Endometrium (tissue), 2 donors: ENCODE data around the gene LRP2.
"Not testable (repeated sequence)": the region's sequence is repeated elsewhere in the genome, so short reads cannot be mapped to it uniquely, and the experiment has no call there.

Experiments
- FAIRE-seq: peaks from 2 replicates; lab custom pipeline; 2012; peaks lifted over from hg19 to GRCh38; lab: Jason Lieb, UNC
- donor health status: control.
- donor health status: control.

The LRP2 gene

DNA sequence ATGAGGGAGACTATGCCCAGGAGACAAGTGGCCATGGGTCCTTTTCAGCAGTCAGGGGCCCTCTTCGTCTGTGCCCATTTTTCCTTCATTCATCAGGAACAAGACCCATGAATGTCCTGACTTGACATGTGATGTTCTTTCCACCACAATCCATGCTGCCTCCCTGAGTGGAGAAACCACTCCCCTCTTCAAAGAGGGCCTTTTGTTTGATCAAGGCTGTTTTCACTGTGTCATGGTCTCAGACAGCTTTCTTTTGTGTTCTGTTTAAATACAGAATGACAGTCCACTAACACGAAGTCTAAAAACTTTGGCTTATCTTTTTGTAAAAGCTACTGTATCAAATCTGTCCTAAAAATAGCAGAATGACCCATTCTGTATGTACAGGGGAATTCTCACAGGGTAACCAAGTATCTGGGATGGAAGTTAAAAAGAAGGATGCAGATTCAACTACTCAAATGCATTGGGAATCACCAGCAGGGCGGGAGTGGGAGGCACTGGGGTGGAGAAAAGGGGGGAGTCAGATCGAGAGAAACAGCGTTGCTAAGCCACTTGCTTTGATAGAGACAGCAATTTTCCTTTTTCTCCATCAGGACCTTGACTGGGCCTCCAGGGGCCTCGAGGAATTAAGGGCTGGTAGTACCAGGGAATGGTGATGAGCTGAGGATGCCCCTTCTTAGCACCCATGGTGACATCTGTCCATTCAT lies 13.9 kb downstream of the LRP2 start:
- FAIRE-seq = no peak

DNA sequence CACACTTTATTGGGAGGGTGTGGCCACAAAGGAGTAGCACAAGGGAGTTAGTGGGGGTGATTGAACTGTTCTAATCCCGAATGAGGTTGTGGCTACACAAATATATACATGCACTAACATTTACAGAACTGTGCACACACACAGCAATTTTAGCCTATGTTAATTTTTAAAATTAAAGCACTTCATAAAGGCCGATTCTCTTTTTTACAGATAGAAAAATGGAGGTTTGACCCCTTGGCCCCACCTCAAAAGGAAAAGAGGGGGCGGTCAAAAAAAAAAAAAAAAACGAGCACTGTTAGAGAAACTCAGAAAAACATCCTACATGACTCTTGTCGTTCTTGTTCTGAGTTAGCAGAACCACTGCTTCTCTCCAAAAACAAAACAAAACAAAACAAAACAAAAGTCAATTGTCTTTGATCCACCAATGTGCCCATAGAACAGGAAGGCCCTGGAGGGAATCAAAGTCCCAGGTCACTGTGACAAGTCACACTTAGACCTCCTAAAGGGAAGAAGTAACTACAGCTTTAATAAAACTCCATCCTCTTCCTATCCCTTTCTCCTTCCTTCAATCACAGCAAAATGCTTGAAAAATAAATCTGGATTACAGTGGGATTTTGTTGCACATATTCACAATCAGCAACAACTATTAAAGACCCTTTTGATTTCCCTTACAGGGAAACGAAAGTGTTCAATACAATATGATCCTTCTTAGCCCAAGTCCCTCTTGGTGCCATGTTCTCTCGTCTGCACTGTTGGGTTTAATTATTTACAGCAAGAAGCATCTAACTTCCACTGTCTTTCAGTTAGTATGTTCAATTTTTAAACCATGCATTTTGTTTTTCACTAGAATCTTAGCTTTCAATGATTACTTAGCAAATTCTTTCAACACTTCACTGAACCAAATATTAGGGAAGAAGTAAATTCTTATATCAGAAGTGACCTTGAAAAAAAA lies 16.6 kb downstream of the LRP2 start:
- FAIRE-seq = no peak

DNA sequence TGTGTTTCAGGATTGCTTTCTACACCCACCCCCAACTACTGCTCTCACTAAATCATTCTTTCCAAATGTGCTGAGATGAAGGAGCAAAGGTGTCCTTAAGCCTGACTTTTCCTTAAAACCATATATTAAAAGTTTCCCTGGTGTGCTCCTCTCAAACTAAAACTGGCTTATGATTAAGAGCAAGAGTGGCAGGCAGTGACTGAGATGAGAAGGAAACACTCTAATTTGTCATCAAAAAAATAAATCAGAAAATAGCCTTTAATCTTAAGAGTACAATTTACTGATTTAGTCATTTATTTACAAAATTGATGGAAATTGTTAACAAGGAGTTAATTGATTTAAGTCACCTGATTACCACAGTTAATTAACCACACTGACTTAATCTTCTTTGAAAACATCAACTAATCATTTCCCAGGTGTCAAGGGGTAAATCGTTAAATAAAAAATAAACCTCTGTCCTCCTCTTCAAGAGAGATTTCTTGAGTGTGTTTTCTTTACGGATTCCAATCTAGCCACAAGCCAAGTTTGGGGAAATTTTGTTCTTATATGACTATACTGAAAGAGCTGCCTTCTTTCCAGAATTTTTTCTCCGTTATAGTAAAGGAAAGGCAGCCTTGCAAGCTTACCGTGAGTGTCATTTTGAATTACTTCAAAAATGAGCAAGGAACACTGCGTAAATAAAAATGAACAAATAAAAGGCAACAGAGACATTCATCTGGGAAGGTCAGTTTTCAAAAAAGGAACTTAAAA lies 17.4 kb downstream of the LRP2 start:
- peak; percentile 70 for FAIRE-seq

DNA sequence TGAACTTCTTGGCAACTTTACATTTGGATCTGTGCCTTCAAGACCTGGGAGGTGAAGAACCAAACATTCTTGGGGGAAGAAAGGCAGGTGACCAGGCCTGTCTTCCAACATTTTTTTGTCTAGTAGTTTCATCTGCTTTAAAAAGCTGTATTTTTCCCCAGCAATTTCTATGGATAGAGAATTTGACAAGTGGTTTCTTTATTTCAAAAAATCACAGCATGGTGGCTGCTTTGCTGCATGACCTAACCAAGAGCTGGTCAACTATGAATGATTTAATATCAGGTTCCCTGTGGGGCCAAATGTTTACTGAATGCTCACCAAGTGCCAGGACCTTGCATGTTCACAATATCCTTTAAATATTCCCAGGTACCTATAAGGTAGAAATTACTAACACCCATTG lies 19.1 kb downstream of the LRP2 start:
- no peak for FAIRE-seq

DNA sequence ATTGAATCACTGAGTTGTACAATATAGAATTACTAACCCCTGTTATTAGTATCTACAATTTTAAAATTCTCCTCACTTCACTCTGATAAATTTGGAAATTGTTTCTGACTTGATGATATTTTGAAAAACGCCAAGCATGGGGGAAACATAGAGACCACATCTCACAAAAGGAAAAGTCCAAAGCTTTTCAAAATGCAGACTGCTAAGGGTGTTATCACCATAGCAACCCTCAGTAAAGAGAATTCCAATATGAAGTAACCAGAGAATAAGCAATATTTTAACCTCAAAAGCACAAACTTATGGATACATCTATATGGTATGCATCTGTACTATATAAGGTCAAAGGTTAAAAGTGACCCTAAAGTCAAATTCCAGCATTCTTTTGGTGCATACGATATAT lies 22.7 kb downstream of the LRP2 start:
- FAIRE-seq = no peak

DNA sequence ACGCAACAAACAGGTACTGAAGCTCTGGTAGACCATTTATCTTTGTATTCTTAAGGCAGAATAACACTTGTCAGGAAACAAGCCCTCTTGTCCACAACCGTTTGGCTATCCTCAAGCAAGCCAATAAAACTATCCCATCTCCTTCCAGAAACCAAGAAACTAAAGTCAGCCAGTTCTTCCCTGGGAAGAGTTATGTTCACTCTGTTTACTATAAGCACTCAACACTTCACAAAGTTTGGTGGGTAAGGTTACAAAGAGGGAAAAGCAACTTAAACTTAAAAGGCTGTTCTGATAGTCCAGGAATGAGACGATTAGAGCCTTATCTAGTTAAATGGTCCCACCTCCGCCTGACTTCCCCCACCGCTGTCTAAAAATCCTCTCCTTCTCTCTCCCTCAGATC lies 25.6 kb downstream of the LRP2 start:
- FAIRE-seq = no peak

DNA sequence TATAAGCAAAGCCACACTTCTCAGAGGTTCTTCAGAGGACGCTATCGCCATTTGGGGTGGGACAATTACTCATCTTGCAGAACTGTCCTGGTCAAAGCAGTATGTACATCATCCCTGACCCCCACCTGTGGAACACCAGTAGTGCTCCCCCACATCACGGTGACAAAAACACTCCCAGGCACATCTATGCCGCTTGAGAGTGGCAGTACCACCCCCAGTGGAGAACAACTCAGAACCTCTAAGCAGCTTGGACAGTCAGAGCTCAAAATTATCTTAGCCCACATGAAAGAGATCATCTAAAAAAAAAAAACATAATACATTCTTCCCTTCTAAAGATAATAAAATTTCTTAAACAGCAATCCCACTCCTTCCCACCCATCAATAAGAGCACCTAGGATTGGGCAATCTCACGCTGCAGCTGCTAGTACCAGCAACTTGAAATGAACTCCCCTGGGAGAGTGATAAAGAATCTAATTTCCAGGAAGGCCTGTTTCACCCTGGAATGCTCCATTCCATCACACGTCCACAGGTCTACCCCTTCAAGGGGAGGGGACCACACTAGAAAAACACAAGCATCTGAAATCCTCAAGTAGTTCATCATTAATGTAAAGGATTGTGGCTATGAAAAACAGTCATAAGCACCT lies 31.7 kb downstream of the LRP2 start:
- FAIRE-seq = no peak

DNA sequence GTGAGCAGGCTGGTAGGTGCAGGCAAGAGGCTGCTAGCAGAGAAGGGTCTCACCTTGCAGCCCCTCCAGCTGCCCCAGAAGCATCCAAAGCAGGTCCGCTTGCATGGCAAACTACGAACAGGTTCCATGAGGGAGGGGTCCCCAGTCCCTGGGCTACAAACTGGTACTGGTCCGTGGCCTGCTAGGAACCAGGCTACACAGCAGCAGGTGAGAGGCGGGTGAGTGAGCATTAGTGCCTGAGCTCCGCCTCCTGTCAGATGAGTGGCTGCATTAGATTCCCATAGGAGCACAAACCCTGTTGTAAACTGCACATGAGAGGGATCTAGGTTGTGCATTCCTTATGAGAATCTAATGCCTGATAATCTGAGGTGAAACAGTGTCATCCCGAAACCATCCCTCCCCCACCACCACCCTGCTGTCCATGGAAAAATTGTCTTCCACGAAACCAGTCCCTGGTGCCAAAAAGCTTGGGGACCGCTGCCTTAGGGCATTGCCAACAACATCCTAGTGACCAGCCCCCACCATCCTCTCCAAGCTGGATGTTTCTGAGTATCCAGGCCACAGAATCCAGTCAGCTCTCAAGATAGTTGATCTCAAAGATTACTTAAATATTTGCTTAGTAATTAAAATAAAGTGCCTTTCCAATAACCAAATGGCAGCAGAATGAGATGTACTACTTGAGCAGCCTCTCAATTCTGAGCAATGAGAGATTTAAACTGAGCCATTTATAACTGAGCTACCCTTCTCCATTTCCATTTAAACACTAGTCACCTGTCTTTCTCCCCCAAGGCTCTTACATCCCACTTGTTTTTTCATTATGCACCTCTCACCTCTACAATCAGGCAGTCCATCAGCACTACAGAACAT lies 32.4 kb downstream of the LRP2 start:
- no peak for FAIRE-seq

DNA sequence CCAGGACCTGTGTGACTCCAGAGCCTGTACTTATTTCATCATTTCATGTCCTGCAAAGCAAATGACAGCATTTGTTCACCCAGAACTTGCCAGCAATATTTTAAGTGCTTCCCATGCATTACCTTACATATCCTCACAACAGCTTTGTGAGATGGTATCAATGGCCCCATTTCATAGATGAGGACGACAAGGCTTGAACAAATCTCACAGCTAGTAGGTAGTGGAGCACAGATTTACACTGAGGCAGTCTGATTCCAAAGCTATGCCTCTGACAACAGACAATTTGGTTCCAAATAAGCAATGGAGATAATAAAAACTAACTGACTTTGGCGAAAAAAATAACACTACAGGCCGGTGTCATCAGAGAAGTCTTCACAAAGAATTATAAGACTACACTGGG lies 33.5 kb downstream of the LRP2 start:
- no peak for FAIRE-seq

DNA sequence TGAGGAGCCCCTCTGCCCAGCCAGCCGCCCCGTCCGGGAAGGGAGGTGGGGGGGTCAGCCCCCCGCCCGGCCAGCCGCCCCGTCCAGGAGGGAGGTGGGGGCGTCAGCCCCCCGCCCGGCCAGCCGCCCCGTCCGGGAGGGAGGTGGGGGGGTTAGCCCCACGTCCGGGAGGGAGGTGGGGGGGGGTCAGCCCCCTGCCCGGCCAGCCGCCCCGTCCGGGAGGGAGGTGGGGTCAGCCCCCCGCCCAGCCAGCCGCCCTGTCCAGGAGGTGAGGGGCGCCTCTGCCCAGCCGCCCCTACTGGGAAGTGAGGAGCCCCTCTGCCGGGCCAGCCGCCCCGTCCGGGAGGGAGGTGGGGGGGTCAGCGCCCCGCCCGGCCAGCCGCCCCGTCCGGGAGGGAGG lies 34.5 kb downstream of the LRP2 start:
- FAIRE-seq = not testable (repeated sequence)

DNA sequence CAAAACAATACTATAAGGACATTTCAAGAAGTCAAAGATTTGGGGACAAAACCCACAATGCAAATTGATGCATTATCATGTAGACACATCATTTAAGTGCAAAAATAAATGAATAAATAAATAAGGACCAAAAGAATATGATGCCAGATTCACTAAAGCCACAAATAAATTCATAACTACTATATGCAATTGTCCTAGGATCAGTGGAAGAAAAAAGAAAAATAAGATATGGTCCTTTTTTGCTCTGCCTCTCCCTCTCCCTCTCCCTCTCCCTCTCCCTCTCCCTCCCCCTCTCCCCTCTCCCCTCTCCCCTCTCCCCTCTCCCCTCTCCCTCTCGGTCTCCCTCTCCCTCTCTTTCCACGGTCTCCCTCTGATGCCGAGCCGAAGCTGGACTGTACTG lies 36.4 kb downstream of the LRP2 start:
- not testable (repeated sequence) for FAIRE-seq

DNA sequence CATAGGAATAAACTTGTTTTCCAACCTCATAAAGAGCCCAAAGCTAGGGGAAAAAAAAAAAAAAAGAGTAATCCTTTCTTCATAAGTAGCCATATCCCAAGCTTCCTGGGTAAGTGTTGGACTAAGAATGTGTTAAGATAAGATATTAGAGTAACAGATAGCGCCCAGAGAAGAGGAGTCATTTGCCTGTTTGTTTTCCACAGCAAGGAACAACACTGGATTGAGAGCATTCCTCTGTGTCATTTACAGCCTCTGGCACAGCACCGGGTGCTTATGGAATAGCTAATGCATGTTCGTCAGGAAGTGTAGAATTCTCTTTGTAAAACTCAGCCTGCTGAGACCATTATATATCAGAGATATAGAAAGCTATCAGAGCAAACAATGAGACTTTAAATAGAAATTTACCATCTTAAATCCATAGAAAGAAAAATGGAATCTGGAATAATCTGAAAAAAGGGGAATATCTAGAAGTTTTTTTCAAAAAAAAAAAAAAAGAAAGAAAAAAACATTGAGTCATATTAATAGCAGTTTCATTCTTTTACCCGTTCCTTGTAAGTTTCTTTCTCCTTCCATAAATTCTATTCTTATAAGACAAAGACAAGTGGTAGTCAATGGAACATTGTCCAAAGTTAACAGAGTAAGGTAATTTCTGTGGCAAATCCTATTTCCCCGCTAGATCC lies 37.6 kb downstream of the LRP2 start:
- FAIRE-seq = no peak

DNA sequence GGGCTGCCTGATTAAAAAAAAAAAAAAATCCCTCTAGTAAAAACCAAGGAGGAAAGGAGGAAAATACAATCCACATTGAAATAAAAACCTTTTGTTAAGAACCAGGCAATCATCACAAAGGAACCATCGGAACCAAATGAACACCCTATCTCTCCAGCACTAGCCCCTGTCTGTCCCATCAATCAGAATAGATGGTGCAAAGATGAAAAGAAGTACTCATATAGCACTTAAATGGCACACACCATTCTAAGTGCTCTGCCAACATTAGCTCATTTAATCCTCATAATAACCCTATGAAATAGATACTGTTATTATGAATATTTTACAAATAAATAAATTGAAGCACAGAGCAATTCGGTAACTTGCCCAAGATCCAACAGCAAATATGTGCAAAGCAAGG lies 38.5 kb downstream of the LRP2 start:
- no peak for FAIRE-seq

DNA sequence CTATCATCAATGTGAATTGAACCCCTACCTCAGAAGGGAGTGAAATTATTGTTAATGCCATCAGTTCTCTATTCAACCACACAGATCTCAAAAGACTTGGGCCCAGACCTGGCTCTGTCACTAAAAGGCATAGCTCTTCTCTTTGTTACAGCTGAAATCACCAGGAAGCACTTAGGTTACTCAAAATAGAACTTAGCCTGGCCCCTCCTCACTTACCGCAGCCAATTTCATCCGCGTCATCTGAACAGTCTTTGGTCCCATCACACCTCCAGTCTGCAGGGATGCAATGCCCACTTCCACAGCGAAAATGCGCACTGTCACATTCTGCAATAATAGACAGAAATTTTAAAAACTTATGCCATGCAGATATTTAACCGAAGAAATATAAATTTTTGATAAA lies 41.8 kb downstream of the LRP2 start:
- FAIRE-seq = no peak

DNA sequence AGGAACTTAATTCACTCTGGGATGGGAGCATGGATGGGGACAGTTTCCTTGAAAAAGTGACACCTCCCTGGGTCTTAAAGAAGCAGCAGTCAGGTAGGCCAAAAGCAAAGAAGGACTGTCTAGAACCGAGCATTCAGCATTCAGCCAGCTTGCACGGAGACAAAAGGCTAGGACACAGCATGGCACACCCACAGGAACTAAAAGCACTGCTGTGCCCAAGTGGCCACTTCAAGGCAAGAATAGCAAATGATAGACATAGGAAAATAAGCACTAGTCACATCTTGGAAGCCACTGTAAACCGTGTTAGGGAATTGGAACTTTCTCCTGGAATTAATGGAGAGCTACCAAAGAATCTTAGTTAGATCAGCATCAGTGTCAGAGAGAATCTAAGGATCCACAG lies 47.0 kb downstream of the LRP2 start:
- no peak for FAIRE-seq

DNA sequence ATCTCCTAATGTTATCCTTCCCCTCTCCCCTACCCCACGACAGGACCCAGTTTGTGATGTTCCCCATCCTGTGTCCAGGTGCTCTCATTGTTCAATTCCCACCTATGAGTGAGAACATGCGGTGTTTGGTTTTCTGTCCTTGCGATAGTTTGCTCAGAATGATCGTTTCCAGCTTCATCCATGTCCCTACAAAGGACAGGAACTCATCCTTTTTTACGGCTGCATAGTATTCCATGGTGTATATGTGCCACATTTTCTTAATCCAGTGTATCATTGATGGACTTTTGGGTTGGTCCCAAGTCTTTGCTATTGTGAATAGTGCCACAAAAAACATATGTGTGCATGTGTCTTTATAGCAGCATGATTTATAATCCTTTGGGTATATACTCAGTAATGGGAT lies 54.0 kb downstream of the LRP2 start:
- FAIRE-seq = not testable (repeated sequence)

DNA sequence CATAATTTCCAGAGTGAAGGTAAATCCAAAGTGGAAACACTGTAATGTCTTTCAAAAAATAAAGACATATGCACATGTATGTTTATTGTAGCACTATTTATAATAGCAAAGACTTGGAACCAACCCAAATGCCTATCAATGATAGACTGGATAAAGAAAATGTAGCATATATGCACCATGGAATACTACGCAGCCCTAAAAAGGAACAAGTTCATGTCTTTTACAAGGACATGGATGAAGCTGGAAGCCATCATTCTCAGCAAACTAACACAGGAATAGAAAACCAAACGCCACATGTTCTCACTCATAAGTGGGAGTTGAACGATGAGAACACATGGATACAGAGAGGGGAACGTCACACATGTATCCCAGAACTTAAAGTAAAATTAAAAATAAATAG lies 57.6 kb downstream of the LRP2 start:
- FAIRE-seq = not testable (repeated sequence)

DNA sequence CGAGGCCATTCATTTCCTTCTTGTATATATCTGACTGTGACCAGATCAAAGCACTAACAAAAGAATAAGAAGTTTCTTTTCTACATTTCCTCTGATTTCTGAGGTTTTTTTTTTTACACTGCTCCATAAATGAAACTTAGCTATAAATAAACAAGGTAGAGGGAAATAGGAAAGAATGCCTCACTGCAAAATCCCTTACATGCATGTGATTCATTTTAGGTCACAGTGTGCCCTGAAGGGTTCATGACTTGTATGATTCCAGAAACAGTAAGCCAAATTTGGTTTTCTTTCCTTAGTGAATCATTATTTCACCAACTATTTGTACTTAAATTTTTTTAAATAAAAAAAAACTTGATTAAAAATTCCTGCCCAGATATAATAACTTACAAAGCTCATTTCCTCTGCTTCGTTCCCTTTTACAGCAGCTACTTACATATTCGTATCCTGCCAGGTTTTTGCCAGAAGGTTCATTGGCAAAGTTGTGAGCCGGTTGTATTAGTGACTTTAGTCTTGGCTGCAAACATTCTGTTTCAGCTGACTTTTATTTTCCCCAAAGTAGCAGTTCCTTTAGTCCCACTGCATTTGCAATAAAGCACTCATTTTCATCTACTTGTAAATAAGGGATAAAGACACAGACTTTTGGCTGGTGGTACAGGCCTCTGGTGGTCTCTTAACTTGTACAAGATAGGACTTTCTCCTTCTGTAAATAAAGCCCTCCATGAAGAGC lies 58.6 kb downstream of the LRP2 start:
- FAIRE-seq = no peak

DNA sequence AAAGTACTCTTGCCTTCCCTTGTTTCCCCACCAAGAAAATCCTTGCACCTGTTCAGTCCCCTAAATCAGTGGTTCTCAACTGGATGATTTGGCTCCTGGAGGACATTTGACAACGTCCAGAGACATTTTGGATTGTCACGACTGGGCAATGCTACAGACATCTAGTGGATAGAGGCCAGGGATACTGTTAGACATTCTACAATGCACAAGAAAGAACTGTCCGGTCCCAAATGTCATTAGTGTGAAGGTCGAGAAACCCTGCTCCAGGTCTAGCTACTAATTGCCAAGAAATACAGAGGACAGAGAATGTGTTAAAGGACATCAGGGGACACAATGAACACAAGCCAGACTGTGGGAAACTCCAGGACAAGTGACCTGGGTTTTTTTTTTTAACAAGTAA lies 60.0 kb downstream of the LRP2 start:
- FAIRE-seq = no peak
